HEK293 (cell line): ENCODE measurements around the gene ZAR1.

Source experiments
- CTCF ChIP-seq: fragments of 450-650 bp; formaldehyde crosslinking; IDR thresholded peaks from 2 replicates; pipeline ENCODE4 v1.5.1; 2016; ENCODE audit warnings: missing biosample characterization, missing genetic modification characterization
- PATZ1 ChIP-seq: fragments of 450-650 bp; formaldehyde crosslinking; IDR thresholded peaks from 2 replicates; pipeline ENCODE4 v1.5.1; 2016; ENCODE audit warnings: missing biosample characterization, missing genetic modification characterization
- SCRT2 ChIP-seq: fragments of 450-650 bp; formaldehyde crosslinking; IDR thresholded peaks from 2 replicates; pipeline ENCODE4 v1.5.1; 2016; ENCODE audit warnings: missing biosample characterization, missing genetic modification characterization
- YY1 ChIP-seq: fragments of 450-650 bp; formaldehyde crosslinking; IDR thresholded peaks from 2 replicates; pipeline ENCODE4 v1.5.1; 2018; ENCODE audit warnings: missing biosample characterization, missing genetic modification characterization
- ZBTB26 ChIP-seq: fragments of 450-650 bp; formaldehyde crosslinking; optimal IDR thresholded peaks from 2 replicates; pipeline ENCODE3; 2016; ENCODE audit warnings: missing biosample characterization, mild to moderate bottlenecking, missing genetic modification characterization
- ZFP41 ChIP-seq: fragments of 450-650 bp; formaldehyde crosslinking; IDR thresholded peaks from 2 replicates; pipeline ENCODE4 v1.5.1; 2016; ENCODE audit warnings: missing biosample characterization, missing genetic modification characterization, borderline replicate concordance
- ZNF138 ChIP-seq: fragments of 450-650 bp; formaldehyde crosslinking; IDR thresholded peaks from 2 replicates; pipeline ENCODE4 v1.5.1; 2016; ENCODE audit warnings: missing biosample characterization, missing genetic modification characterization, borderline replicate concordance
- ZNF19 ChIP-seq: fragments of 450-650 bp; formaldehyde crosslinking; IDR thresholded peaks from 2 replicates; pipeline ENCODE4; 2016; ENCODE audit warnings: missing biosample characterization, missing genetic modification characterization, low read depth
- ZNF302 ChIP-seq: fragments of 450-650 bp; formaldehyde crosslinking; IDR thresholded peaks from 2 replicates; pipeline ENCODE4 v1.5.1; 2016; ENCODE audit warnings: missing biosample characterization, missing genetic modification characterization, low read depth
- ZNF404 ChIP-seq: fragments of 450-650 bp; formaldehyde crosslinking; IDR thresholded peaks from 2 replicates; pipeline ENCODE4 v1.5.1; 2017; ENCODE audit warnings: missing biosample characterization, missing genetic modification characterization
- ZNF776 ChIP-seq: fragments of 450-650 bp; formaldehyde crosslinking; IDR thresholded peaks from 2 replicates; pipeline ENCODE4 v1.5.0; 2017; ENCODE audit warnings: missing biosample characterization, missing genetic modification characterization, borderline replicate concordance
- TF ChIP-seq, protein P1 (sequence below): fragments of 450-650 bp; formaldehyde crosslinking; IDR thresholded peaks from 2 replicates; pipeline ENCODE4 v1.5.1; 2016; ENCODE audit warnings: missing biosample characterization, missing genetic modification characterization

DNA sequence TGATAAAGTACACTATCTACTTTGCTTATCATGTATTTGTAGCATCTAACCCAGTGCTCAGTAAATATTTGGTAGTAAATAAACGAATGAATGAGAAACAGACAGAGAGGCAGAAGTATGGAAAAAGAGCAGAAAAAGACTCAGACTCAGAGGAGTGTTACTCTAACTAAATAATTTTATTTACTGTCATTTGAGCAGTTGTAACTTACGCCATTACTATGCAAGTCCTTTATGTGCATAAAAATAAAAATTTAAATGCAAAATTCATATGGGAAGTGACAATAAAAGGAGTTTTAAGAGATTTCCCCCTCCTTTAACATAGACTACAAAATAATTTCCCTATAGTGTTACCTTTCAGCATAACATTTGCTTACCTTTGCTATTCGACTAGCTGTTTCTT, 49.5 kb downstream of the ZAR1 start:
- no peak for TF ChIP-seq CTCF (tag by site-specific recombination)
- no peak for TF ChIP-seq ZNF138 (tag by site-specific recombination)
- TF ChIP-seq ZBTB26 (tag by site-specific recombination), result no peak
- TF ChIP-seq ZNF776 (tag by site-specific recombination), result no peak
- no peak for TF ChIP-seq ZNF302
- TF ChIP-seq ZNF404 (tag by site-specific recombination), result no peak
- TF ChIP-seq, protein P1, sequence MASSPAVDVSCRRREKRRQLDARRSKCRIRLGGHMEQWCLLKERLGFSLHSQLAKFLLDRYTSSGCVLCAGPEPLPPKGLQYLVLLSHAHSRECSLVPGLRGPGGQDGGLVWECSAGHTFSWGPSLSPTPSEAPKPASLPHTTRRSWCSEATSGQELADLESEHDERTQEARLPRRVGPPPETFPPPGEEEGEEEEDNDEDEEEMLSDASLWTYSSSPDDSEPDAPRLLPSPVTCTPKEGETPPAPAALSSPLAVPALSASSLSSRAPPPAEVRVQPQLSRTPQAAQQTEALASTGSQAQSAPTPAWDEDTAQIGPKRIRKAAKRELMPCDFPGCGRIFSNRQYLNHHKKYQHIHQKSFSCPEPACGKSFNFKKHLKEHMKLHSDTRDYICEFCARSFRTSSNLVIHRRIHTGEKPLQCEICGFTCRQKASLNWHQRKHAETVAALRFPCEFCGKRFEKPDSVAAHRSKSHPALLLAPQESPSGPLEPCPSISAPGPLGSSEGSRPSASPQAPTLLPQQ (tag by site-specific recombination), result no peak
- TF ChIP-seq ZFP41, result no peak
- no peak for TF ChIP-seq PATZ1
- TF ChIP-seq YY1 (tag by site-specific recombination), result no peak
- no peak for TF ChIP-seq SCRT2
- TF ChIP-seq ZNF19 (tag by site-specific recombination), result no peak
